ENCODE measurements around the gene DLGAP4. TPM values are rescaled to one million over a fixed set of nuclear protein-coding genes. Genes with fewer than 3 reads are reported as not detected.
"Not testable (repeated sequence)": the region's sequence is repeated elsewhere in the genome, so short reads cannot be mapped to it uniquely, and the experiment has no call there.

DLGAP4 gene
- total and polyA plus RNA-seq, 2 donors = 17.2 to 61.3 TPM

DNA sequence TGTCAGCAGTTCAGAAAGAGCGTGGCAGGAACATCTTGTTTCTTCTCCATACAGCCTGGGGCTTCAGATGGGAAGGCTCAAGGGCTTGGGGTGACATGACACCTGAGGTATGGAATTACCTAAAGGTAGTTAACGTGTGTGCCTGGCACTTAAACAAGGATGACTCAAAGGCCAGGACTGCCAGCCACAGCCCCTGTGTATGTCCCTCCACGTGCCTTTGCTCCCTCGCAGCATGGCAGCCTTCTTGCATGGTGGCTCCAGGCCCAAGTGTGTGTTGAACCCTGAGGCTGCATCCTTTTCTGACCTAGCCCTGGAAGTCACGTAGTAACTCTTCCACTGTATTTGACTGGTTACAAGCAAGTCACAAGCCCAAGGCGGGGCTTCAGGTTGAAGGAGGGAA, 201.6 kb downstream of the DLGAP4 start:
- Histone ChIP-seq H3K27ac (ENCODE audit: low read depth) (no peak overlapping the region), H3K4me1 (ENCODE audit: insufficient read depth) (no peaks in the 10 kb centered on the region), H3K4me3 (ENCODE audit: low read depth, low read length) (no peak overlapping the region), H3K36me3 (ENCODE audit: insufficient read depth) (no peaks in the 10 kb centered on the region)
- DNase-seq (ENCODE audit: extremely low spot score) = no peak
- WGBS = 90% methylated on average over 6 of the region's 6 CpGs

DNA sequence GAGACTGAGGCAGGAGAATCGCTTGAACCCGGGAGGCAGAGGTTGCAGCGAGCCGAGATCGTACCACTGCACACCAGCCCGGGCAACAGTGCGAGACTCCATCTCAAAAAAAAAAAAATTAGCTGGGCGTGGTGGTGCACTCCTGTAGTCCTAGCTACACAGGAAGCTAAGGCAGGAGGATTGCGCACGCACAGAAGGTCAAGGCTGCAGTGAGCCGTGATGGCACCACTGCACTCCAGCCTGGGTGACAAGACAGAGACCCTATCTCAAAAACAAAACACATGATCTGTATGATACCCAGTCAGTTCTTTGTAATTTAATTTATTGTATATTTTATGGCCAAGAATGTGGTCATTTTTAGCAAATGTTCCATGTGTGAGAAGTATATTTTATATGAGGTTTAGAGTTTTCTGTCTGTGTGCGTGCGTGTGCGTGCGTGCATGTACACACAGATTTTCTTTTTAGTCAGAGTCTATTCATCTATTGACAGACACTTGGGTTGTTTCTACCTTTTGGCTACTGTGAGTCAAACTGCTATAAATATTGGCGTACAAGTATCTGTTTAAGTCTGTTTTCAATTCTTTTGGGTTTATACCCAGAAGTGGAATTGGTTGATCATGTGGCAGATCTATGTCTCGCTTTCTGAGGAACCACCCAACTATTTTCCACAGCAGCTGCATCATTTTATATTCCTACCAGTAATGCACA, 213.0 kb downstream of the DLGAP4 start:
- no peak overlapping the region for H3K27ac ChIP-seq (ENCODE audit: low read depth)
- 95% methylated on average over 17 of the region's 17 CpGs for WGBS
- H3K36me3 ChIP-seq (ENCODE audit: insufficient read depth) = no peaks in the 10 kb centered on the region
- no peak for DNase-seq (ENCODE audit: extremely low spot score)
- H3K4me3 ChIP-seq (ENCODE audit: low read depth, low read length) = no peak overlapping the region
- H3K4me1 ChIP-seq (ENCODE audit: insufficient read depth) = no peaks in the 10 kb centered on the region

- Histone ChIP-seq H3K36me3 (ENCODE audit: insufficient read depth) (no peaks in the 10 kb centered on the region), H3K4me3 (ENCODE audit: low read depth, low read length) (no peak overlapping the region), H3K27ac (ENCODE audit: low read depth) (no peak overlapping the region), H3K4me1 (ENCODE audit: insufficient read depth) (no peaks in the 10 kb centered on the region)
- no peak for DNase-seq (ENCODE audit: extremely low spot score)
- WGBS = 84% methylated on average over 2 of the region's 2 CpGs
Measured at GRCh38 chr20:36519944-36520343, 213.8 kb downstream of the DLGAP4 start.

- H3K27ac ChIP-seq (ENCODE audit: low read depth) = no peak overlapping the region
- 79% methylated on average over 1 of the region's 1 CpG for WGBS
- H3K36me3 ChIP-seq (ENCODE audit: insufficient read depth) = peaks cover 3% of the 10 kb centered on the region
- no peaks in the 10 kb centered on the region for H3K4me1 ChIP-seq (ENCODE audit: insufficient read depth)
- H3K4me3 ChIP-seq (ENCODE audit: low read depth, low read length) = no peak overlapping the region
- no peak for DNase-seq (ENCODE audit: extremely low spot score)
Measured at GRCh38 chr20:36521526-36521925, 215.4 kb downstream of the DLGAP4 start.

GRCh38 chr20:36522412-36522811, 216.3 kb downstream of the DLGAP4 start:
- not testable (repeated sequence) for H3K4me3 ChIP-seq (ENCODE audit: low read depth, low read length); H3K4me1 ChIP-seq (ENCODE audit: insufficient read depth); H3K27ac ChIP-seq (ENCODE audit: low read depth); H3K36me3 ChIP-seq (ENCODE audit: insufficient read depth); DNase-seq (ENCODE audit: extremely low spot score)
- 95% methylated on average over 7 of the region's 7 CpGs for WGBS

- H3K4me3 ChIP-seq (ENCODE audit: low read depth, low read length) = no peak overlapping the region
- H3K36me3 ChIP-seq (ENCODE audit: insufficient read depth) = peaks cover 3% of the 10 kb centered on the region
- H3K27ac ChIP-seq (ENCODE audit: low read depth) = no peak overlapping the region
- WGBS = 71% methylated on average over 3 of the region's 3 CpGs
- DNase-seq (ENCODE audit: extremely low spot score) = no peak
- no peaks in the 10 kb centered on the region for H3K4me1 ChIP-seq (ENCODE audit: insufficient read depth)
Measured at GRCh38 chr20:36523341-36523740, 217.2 kb downstream of the DLGAP4 start.

- WGBS = 90% methylated on average over 17 of the region's 17 CpGs
- no peak for DNase-seq (ENCODE audit: extremely low spot score)
Measured at GRCh38 chr20:36525620-36526365, 219.7 kb downstream of the DLGAP4 start.

DNA sequence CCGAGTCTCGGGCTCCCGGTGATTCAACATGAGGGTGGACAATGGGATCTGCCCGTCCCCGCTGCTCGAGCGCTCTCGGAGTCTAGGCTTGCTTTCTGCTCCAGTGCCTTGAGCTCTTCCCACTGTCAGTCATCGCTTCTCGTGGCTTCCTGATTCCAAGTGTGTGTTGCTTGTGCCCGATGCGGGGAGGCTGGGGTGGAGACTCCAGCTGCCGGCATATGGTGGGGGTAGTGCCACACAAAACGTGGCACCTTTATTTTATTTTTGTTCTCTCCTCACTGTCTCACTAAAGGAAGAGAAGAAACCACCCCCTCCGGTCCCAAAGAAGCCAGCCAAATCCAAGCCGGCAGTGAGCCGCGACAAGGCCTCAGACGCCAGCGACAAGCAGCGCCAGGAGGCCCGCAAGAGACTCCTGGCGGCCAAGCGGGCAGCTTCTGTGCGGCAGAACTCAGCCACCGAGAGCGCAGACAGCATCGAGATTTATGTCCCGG, 220.4 kb downstream of the DLGAP4 start:
- DNase-seq (ENCODE audit: extremely low spot score) = no peak
- Histone ChIP-seq H3K4me3 (ENCODE audit: low read depth, low read length) (no peak overlapping the region), H3K36me3 (ENCODE audit: insufficient read depth) (peaks cover 3% of the 10 kb centered on the region), H3K27ac (ENCODE audit: low read depth) (no peak overlapping the region), H3K4me1 (ENCODE audit: insufficient read depth) (no peaks in the 10 kb centered on the region)
- 92% methylated on average over 29 of the region's 29 CpGs for WGBS

More at GRCh38 chr20:36525620-36526365, 219.7 kb downstream of the DLGAP4 start:
- Histone ChIP-seq H3K27ac (ENCODE audit: low read depth) (no peak overlapping the region), H3K36me3 (ENCODE audit: insufficient read depth) (peaks cover 3% of the 10 kb centered on the region), H3K4me1 (ENCODE audit: insufficient read depth) (no peaks in the 10 kb centered on the region), H3K4me3 (ENCODE audit: low read depth, low read length) (no peak overlapping the region)

DNA sequence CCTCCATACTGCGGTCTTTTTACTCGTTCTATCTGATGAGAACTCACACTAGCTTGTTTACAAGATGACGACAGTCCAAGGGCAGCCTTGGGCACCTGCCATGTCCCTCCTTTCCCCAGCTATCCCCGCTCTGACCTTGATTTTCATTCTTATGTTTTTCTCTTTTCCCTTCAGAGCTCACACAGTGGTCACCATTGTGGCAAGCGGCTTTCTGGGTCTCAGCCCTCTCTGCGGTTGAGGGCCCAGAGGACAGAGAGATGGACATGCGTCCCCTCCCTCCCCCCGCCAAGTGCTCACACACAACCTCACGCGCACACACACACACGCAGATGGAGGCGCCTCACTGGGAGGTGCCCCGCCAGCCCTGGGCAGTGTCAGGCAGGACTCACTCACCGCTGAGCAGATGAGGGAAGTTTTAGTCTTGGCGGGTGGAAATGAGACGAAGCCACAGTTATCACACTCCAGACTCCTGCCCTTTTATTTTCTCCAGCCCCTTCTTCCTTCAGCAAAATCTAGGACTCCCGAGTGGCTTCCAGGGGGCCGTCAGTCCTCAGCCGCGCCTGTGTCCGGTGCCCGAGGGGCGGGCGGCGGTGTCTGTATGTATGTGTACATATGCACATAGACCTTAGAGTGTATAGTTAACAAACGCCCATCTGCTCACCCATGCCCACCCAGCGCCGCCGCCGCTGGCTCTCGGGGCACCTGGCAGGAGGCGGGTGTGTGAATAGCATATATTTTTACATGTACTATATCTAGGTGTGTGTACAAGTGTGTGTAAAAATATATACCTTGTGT, 221.4 kb downstream of the DLGAP4 start:
- peaks cover 3% of the 10 kb centered on the region for H3K36me3 ChIP-seq (ENCODE audit: insufficient read depth)
- no peak overlapping the region for H3K27ac ChIP-seq (ENCODE audit: low read depth)
- WGBS = 80% methylated on average over 32 of the region's 32 CpGs
- H3K4me1 ChIP-seq (ENCODE audit: insufficient read depth) = no peaks in the 10 kb centered on the region
- no peak for DNase-seq (ENCODE audit: extremely low spot score)
- H3K4me3 ChIP-seq (ENCODE audit: low read depth, low read length) = no peak overlapping the region

GRCh38 chr20:36528176-36528874, 222.2 kb downstream of the DLGAP4 start:
- no peaks in the 10 kb centered on the region for H3K4me1 ChIP-seq (ENCODE audit: insufficient read depth)
- DNase-seq (ENCODE audit: extremely low spot score) = no peak
- H3K27ac ChIP-seq (ENCODE audit: low read depth) = no peak overlapping the region
- peaks cover 3% of the 10 kb centered on the region for H3K36me3 ChIP-seq (ENCODE audit: insufficient read depth)
- H3K4me3 ChIP-seq (ENCODE audit: low read depth, low read length) = no peak overlapping the region
- WGBS = 86% methylated on average over 18 of the region's 18 CpGs

GRCh38 chr20:36528875-36529417, 222.8 kb downstream of the DLGAP4 start:
- Histone ChIP-seq H3K4me1 (ENCODE audit: insufficient read depth) (no peaks in the 10 kb centered on the region), H3K27ac (ENCODE audit: low read depth) (no peak overlapping the region), H3K4me3 (ENCODE audit: low read depth, low read length) (no peak overlapping the region), H3K36me3 (ENCODE audit: insufficient read depth) (peaks cover 3% of the 10 kb centered on the region)
- WGBS = 84% methylated on average over 14 of the region's 14 CpGs
- DNase-seq (ENCODE audit: extremely low spot score) = no peak

DNA sequence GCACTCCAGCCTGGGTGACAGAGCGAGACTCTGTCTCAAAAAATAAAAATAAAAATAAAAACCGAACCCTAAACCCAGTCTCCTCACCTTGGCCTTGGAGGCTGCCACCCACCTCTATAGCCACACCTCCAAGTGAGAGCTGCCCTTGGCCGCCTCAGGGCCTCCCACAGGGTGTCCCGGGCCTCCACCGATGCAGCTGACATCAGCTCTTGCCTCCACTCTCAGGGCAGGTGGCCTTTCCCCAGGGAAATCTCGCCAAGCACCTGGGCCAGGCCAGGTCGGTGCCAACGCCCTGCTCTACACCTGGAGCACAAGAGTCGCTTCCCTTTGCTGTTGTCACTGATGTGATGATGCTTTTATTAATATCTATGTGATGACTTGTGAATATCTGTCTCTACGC, 226.2 kb downstream of the DLGAP4 start:
- H3K36me3 ChIP-seq (ENCODE audit: insufficient read depth) = no peaks in the 10 kb centered on the region
- 92% methylated on average over 10 of the region's 10 CpGs for WGBS
- DNase-seq (ENCODE audit: extremely low spot score) = no peak
- H3K27ac ChIP-seq (ENCODE audit: low read depth) = no peak overlapping the region
- no peak overlapping the region for H3K4me3 ChIP-seq (ENCODE audit: low read depth, low read length)
- no peaks in the 10 kb centered on the region for H3K4me1 ChIP-seq (ENCODE audit: insufficient read depth)

DNA sequence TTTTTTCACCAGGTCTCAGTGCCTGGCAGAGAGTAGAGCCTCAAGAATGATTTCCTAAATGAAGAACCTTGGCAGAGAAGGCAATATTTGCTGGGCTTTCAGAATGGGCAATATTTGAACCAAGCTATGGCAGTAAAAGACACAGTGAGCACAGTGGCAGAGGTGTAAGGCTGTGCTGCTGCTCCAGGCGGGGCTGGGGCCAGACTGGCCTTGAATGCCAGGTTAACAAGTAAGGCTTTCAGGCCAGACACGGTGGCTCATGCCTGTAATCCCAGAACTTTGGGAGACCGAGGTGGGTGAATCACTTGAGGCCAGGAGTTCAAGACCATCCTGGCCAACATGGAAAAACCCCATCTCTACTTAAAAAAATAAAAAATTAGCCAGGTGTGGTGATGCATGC, 226.7 kb downstream of the DLGAP4 start:
- no peak for DNase-seq (ENCODE audit: extremely low spot score)
- H3K36me3 ChIP-seq (ENCODE audit: insufficient read depth) = no peaks in the 10 kb centered on the region
- 78% methylated on average over 3 of the region's 3 CpGs for whole genome bisulfite sequencing
- H3K27ac ChIP-seq (ENCODE audit: low read depth) = no peak overlapping the region
- no peak overlapping the region for H3K4me3 ChIP-seq (ENCODE audit: low read depth, low read length)
- no peaks in the 10 kb centered on the region for H3K4me1 ChIP-seq (ENCODE audit: insufficient read depth)

All from urinary bladder (tissue), 4 donors.